HCT116 (cell line): Measurements from ENCODE around the gene ANKRD63. TPM values are rescaled to one million over a fixed set of nuclear protein-coding genes. Genes with fewer than 3 reads are reported as not detected.

Experiments
- ATAC-seq: fragments of 200-7000 bp; cut with Tn5 transposase; 2 replicates; pipeline ENCODE4 v1.9.1; 2020; ENCODE audit warnings: mild to moderate bottlenecking, moderate library complexity
- BruUV-seq: library from RNA; stranded (reverse); fragments of 400-500 nt; replicated peaks from 2 replicates; lab custom pipeline; 2021; lab: Mats Ljungman, UMichigan
- CTCF ChIA-PET: fragments of 300-600 bp; sonication (Branson Sonifier 250); formaldehyde crosslinking; loops from one replicate; lab custom pipeline; 2021; ENCODE audit warnings: antibody characterized with exemption; lab: Charles Lee
- POLR2A ChIA-PET: fragments of 300-600, 350-600 bp; sonication (Branson Sonifier 250); formaldehyde crosslinking; loops from one replicate; lab custom pipeline; 2021; ENCODE audit warnings: antibody characterized with exemption; lab: Charles Lee
- RAD21 ChIA-PET, 2 experiments: fragments of 300-600 bp; sonication (Branson Sonifier 250); formaldehyde crosslinking; loops; one replicate each; lab custom pipeline; 2023; ENCODE audit warnings: low total read pairs in 2 of 2; ENCODE audit not compliant: uncharacterized antibody in 2 of 2, unreplicated experiment in 2 of 2, low non-redundant PET in 1 of 2; lab: Charles Lee
- DNase-seq: peaks from one replicate; pipeline ENCODE4 v3.0.0-alpha.2; 2010; ENCODE audit warnings: low read depth, low spot score
- H2AFZ ChIP-seq: fragments of 200-600 bp; shearing (Covaris generic), sonication (generic); 2 replicates; pipeline ENCODE4 v1.6.1; 2017; ENCODE audit warnings: low read depth, mixed run types, mixed read lengths, antibody characterized with exemption, low read length; ENCODE audit not compliant: poor library complexity, severe bottlenecking
- H3K27ac ChIP-seq: 2 replicates; pipeline ENCODE4 v1.5.1; 2012; ENCODE audit warnings: low read depth, low read length
- H3K27me3 ChIP-seq: fragments of 200-600 bp; sonication (generic); 2 replicates; pipeline ENCODE4 v1.6.1; 2016; ENCODE audit warnings: mixed run types, low read length, mixed read lengths; ENCODE audit not compliant: insufficient read depth
- H3K36me3 ChIP-seq, 2 experiments: fragments of 200-500 bp in 1 of 2; fragments of 200-600 bp in 1 of 2; sonication (Bioruptor generic) in 1 of 2; sonication (generic) in 1 of 2; 2 replicates each; pipeline versions ENCODE4 v1.5.1 to v1.6.1; 2014 to 2016; ENCODE audit warnings: low read length in 2 of 2, inconsistent platforms in 1 of 2, mixed read lengths in 1 of 2, mixed run types in 1 of 2; ENCODE audit not compliant: insufficient read depth in 2 of 2, control insufficient read depth in 1 of 2
- H3K4me1 ChIP-seq, 2 experiments: fragments of 200-600 bp in 1 of 2; sonication (generic) in 1 of 2; 2 replicates each; pipeline versions ENCODE4 v1.5.1 to v1.6.1; 2012 to 2017; ENCODE audit warnings: low read length in 2 of 2, inconsistent platforms in 1 of 2, mild to moderate bottlenecking in 1 of 2, mixed read lengths in 1 of 2, mixed run types in 1 of 2, moderate library complexity in 1 of 2; ENCODE audit not compliant: insufficient read depth in 2 of 2, control insufficient read depth in 1 of 2
- H3K4me2 ChIP-seq: fragments of 200-600 bp; sonication (generic); 2 replicates; pipeline ENCODE4 v1.6.1; 2017; ENCODE audit warnings: mixed run types, low read length, mixed read lengths
- H3K4me3 ChIP-seq, 2 experiments: fragments of 200-600 bp in 1 of 2; sonication (generic) in 1 of 2; replicated peaks in 1 of 2; 2 replicates each; pipeline ENCODE4 v1.5.1; 2011 to 2016; ENCODE audit warnings: low read length in 2 of 2, control low read depth in 1 of 2, low read depth in 1 of 2, mild to moderate bottlenecking in 1 of 2, mixed read lengths in 1 of 2, mixed run types in 1 of 2
- H3K79me2 ChIP-seq: fragments of 200-600 bp; sonication (generic); 2 replicates; pipeline ENCODE4 v1.6.1; 2017; ENCODE audit warnings: mild to moderate bottlenecking, mixed run types, low read length, moderate library complexity, mixed read lengths; ENCODE audit not compliant: insufficient read depth
- H3K9ac ChIP-seq: fragments of 200-600 bp; sonication (generic); 2 replicates; pipeline ENCODE4 v1.6.1; 2016; ENCODE audit warnings: low read length, mixed read lengths
- H3K9me2 ChIP-seq: fragments of 200-600 bp; sonication (generic), shearing (Covaris generic); 2 replicates; pipeline ENCODE4 v1.6.1; 2017; ENCODE audit warnings: mixed run types, mild to moderate bottlenecking, moderate library complexity; ENCODE audit not compliant: insufficient read depth
- H3K9me3 ChIP-seq, 2 experiments: fragments of 200-500 bp in 1 of 2; fragments of 200-600 bp in 1 of 2; sonication (Bioruptor generic) in 1 of 2; sonication (generic) in 1 of 2; 2 replicates each; pipeline ENCODE4 v1.6.1; 2014 to 2017; ENCODE audit warnings: low read length in 2 of 2, mixed read lengths in 2 of 2, inconsistent platforms in 1 of 2, low read depth in 1 of 2, mild to moderate bottlenecking in 1 of 2, mixed run types in 1 of 2, moderate library complexity in 1 of 2; ENCODE audit not compliant: control insufficient read depth in 1 of 2, insufficient read depth in 1 of 2
- H4K20me1 ChIP-seq: fragments of 200-600 bp; sonication (generic), shearing (Covaris generic); 2 replicates; pipeline ENCODE4 v1.6.1; 2017; ENCODE audit warnings: mixed run types, mild to moderate bottlenecking, moderate library complexity; ENCODE audit not compliant: insufficient read depth
- CEBPB ChIP-seq: IDR thresholded peaks from 2 replicates; pipeline ENCODE4 v1.6.1; 2012; ENCODE audit warnings: low read depth
- CTCF ChIP-seq, 3 experiments: fragments of 200-600 bp in 1 of 3; sonication (generic) in 1 of 3; IDR thresholded peaks in 2 of 3; conservative IDR thresholded peaks in 1 of 3; 2 replicates each; pipeline ENCODE4 v1.5.1; 2012 to 2017; ENCODE audit warnings: low read depth in 2 of 3, low read length in 2 of 3, antibody characterized with exemption in 1 of 3, borderline replicate concordance in 1 of 3, control low read depth in 1 of 3, mild to moderate bottlenecking in 1 of 3, mixed read lengths in 1 of 3, mixed run types in 1 of 3, moderate library complexity in 1 of 3; ENCODE audit not compliant: insufficient read depth in 1 of 3
- RAD21 ChIP-seq: IDR thresholded peaks from 2 replicates; pipeline ENCODE4 v1.6.1; 2012; ENCODE audit warnings: low read depth, mild to moderate bottlenecking
- TCF7L2 ChIP-seq: IDR thresholded peaks from 2 replicates; pipeline ENCODE4 v1.7.0; 2011; ENCODE audit warnings: borderline replicate concordance, inconsistent platforms; ENCODE audit not compliant: insufficient read depth, insufficient read length; ENCODE audit errors: extremely low read depth
- ZNF274 ChIP-seq: fragments of 200-500 bp; sonication (Bioruptor generic); IDR thresholded peaks from 2 replicates; pipeline ENCODE4 v1.6.1; 2014; ENCODE audit warnings: mild to moderate bottlenecking, low read depth, low read length, inconsistent platforms
- intact Hi-C: fragments of 100-400 bp; cut with micrococcal nuclease; formaldehyde crosslinking; loops from 2 replicates; pipeline ENCODE4 v1.10.0; 2022
- total RNA-seq: library from RNA; stranded (reverse); gene quantifications from one replicate; pipeline ENCODE4 v1.2.1, GENCODE V29; 2021; ENCODE audit not compliant: unreplicated experiment

The ANKRD63 gene
- total RNA-seq, 1 experiment from 2014 or later, result 0.89 TPM

- Histone ChIP-seq H3K4me3 (peak overlapping the region; percentile 26 to 54), H3K9me2 (no peaks in the 10 kb centered on the region), H3K9ac (no peak overlapping the region), H3K27ac (peak overlapping the region; percentile 39; the same call in 1 of the 2 replicates), H3K27me3 (no peaks in the 10 kb centered on the region), H3K4me1 (peaks cover 4 to 18% of the 10 kb centered on the region in 2 experiments; a peak in 3 of 4 replicates), H3K79me2 (no peaks in the 10 kb centered on the region), H3K36me3 (no peaks in the 10 kb centered on the region), H3K4me2 (peak overlapping the region; percentile 72), H4K20me1 (no peaks in the 10 kb centered on the region), H2AFZ (no peak overlapping the region), H3K9me3 (no peaks in the 10 kb centered on the region)
- BruUV-seq, result no TSS peak
- TF ChIP-seq TCF7L2 (no peak), RAD21 (no peak), CTCF (IDR thresholded peaks at IDR 0.05 in 2 of 3, conservative IDR thresholded peaks at IDR 0.05 in 1 of 3; ENCODE audit: borderline replicate concordance in 1 of 3, insufficient read depth in 1 of 3, low read depth in 2 of 3, low read length in 2 of 3) (no peak), ZNF274 (no peak), CEBPB (no peak)
- intact Hi-C loops, result no loop called here
- DNase-seq (no peak), ATAC-seq (no peak)
- POLR2A ChIA-PET, result interaction anchor here (1.5 kb wide), 1 partner anchor 17 kb away, joined by 11 read pairs; the partner anchor contains the start of gene CCDC9B
- RAD21 ChIA-PET, result interaction anchor here in 1 of 2 experiments (1.0 to 1.4 kb wide), 2 partner anchors 16 to 45 kb away, joined by 3 read pairs; no protein-coding TSS in a partner anchor
- CTCF ChIA-PET, result interaction anchor here (0.6 to 5.3 kb wide), 9 partner anchors 12 to 107 kb away, joined by 3 to 44 read pairs (median 5); partner anchors contain the start of genes CCDC9B and PLCB2
These were observed 39.8 kb upstream of the ANKRD63 start for GRCh38 chr15:40322531-40323238.
